IMR-90 (cell line): ENCODE data around the gene CSTB. TPM values are rescaled to one million over a fixed set of nuclear protein-coding genes. Genes with fewer than 3 reads are reported as not detected.

Experiments
- ATAC-seq: fragments of 200-7000 bp; cut with Tn5 transposase; 2 replicates; pipeline ENCODE4 v1.9.1; 2020; ENCODE audit warnings: low read depth, mild to moderate bottlenecking, moderate library complexity
- BruUV-seq: library from RNA; stranded (reverse); fragments of 400-500 nt; replicated peaks from 2 replicates; lab custom pipeline; 2021; lab: Mats Ljungman, UMichigan
- CTCF ChIA-PET: fragments of 300-600 bp; formaldehyde crosslinking; extraction: SDS; loops from one replicate; lab custom pipeline; 2021; ENCODE audit warnings: antibody characterized with exemption; lab: Yijun Ruan, JAX
- POLR2A ChIA-PET: fragments of 300-600 bp; sonication (Branson Sonifier 250); formaldehyde crosslinking; loops from one replicate; lab custom pipeline; 2022; ENCODE audit warnings: antibody characterized with exemption; ENCODE audit not compliant: unreplicated experiment; lab: Charles Lee
- DNase-seq: peaks from one replicate; pipeline ENCODE4 v3.0.0; 2013
- H2AFZ ChIP-seq: replicated peaks from 2 replicates; pipeline ENCODE3; 2013; ENCODE audit warnings: low read length, mild to moderate bottlenecking; ENCODE audit not compliant: poor library complexity
- H2AK5ac ChIP-seq: 2 replicates; pipeline ENCODE4 v1.6.1; 2013; ENCODE audit warnings: low read depth, low read length, inconsistent platforms
- H2AK9ac ChIP-seq: replicated peaks from 2 replicates; pipeline ENCODE3; 2013; ENCODE audit warnings: mild to moderate bottlenecking, low read depth, low read length, moderate library complexity; ENCODE audit not compliant: poor library complexity
- H2BK120ac ChIP-seq: 2 replicates; pipeline ENCODE4 v1.6.1; 2013; ENCODE audit warnings: low read depth, low read length, inconsistent platforms
- H2BK15ac ChIP-seq: 3 replicates; pipeline ENCODE4 v1.6.1; 2013; ENCODE audit warnings: low read depth, low read length, inconsistent platforms
- H2BK20ac ChIP-seq: 2 replicates; pipeline ENCODE4 v1.6.1; 2013; ENCODE audit warnings: low read depth, mild to moderate bottlenecking, inconsistent platforms, low read length, moderate library complexity
- H2BK5ac ChIP-seq: 2 replicates; pipeline ENCODE4 v1.6.1; 2013; ENCODE audit warnings: mild to moderate bottlenecking, low read depth, low read length, inconsistent platforms; ENCODE audit not compliant: poor library complexity, severe bottlenecking
- H3K14ac ChIP-seq: replicated peaks from 2 replicates; pipeline ENCODE4 v1.6.1; 2013; ENCODE audit warnings: low read depth, low read length, inconsistent platforms
- H3K18ac ChIP-seq: 2 replicates; pipeline ENCODE4 v1.6.1; 2013; ENCODE audit warnings: low read depth, low read length, control low read depth
- H3K23ac ChIP-seq: 2 replicates; pipeline ENCODE4 v1.6.1; 2013; ENCODE audit warnings: low read depth, low read length, inconsistent platforms
- H3K27ac ChIP-seq: 2 replicates; pipeline ENCODE4 v1.5.1; 2013; ENCODE audit warnings: mild to moderate bottlenecking, control low read depth, low read length; ENCODE audit not compliant: insufficient read depth
- H3K27me3 ChIP-seq: 2 replicates; pipeline ENCODE4 v1.6.1; 2013; ENCODE audit warnings: low read length; ENCODE audit not compliant: control insufficient read depth, insufficient read depth
- H3K36me3 ChIP-seq: 2 replicates; pipeline ENCODE4 v1.6.1; 2013; ENCODE audit warnings: low read length, mixed read lengths; ENCODE audit not compliant: control insufficient read depth, insufficient read depth
- H3K4ac ChIP-seq: 2 replicates; pipeline ENCODE4 v1.6.1; 2013; ENCODE audit warnings: low read depth, low read length, inconsistent platforms
- H3K4me1 ChIP-seq: 2 replicates; pipeline ENCODE4 v1.6.1; 2013; ENCODE audit warnings: low read length, mixed read lengths; ENCODE audit not compliant: control insufficient read depth, insufficient read depth
- H3K4me2 ChIP-seq: 2 replicates; pipeline ENCODE4 v1.6.1; 2013; ENCODE audit warnings: low read depth, mild to moderate bottlenecking, control low read depth, low read length, moderate library complexity
- H3K4me3 ChIP-seq: 2 replicates; pipeline ENCODE4 v1.5.1; 2013; ENCODE audit warnings: low read depth, mild to moderate bottlenecking, control low read depth, low read length, moderate library complexity; ENCODE audit not compliant: insufficient read depth
- H3K56ac ChIP-seq: 2 replicates; pipeline ENCODE4 v1.6.1; 2013; ENCODE audit warnings: low read length, inconsistent platforms; ENCODE audit not compliant: insufficient read depth; ENCODE audit errors: extremely low read depth
- H3K79me1 ChIP-seq, 2 experiments: 2 replicates each; pipeline ENCODE4 v1.6.1; 2013; ENCODE audit warnings: low read length in 2 of 2, inconsistent platforms in 1 of 2, low read depth in 1 of 2
- H3K9ac ChIP-seq: 2 replicates; pipeline ENCODE4 v1.6.1; 2013; ENCODE audit warnings: low read depth, low read length, control low read depth
- H3K9me1 ChIP-seq: 2 replicates; pipeline ENCODE4 v1.6.1; 2013; ENCODE audit warnings: low read length, inconsistent platforms; ENCODE audit not compliant: insufficient read depth
- H3K9me3 ChIP-seq: 2 replicates; pipeline ENCODE4 v1.6.1; 2013; ENCODE audit warnings: low read length; ENCODE audit not compliant: control insufficient read depth, insufficient read depth
- H4K20me1 ChIP-seq: 2 replicates; pipeline ENCODE4 v1.6.1; 2013; ENCODE audit warnings: low read length, inconsistent platforms; ENCODE audit not compliant: insufficient read depth
- H4K5ac ChIP-seq: 2 replicates; pipeline ENCODE4 v1.6.1; 2013; ENCODE audit warnings: mild to moderate bottlenecking, low read depth, low read length, control low read depth
- H4K8ac ChIP-seq, 2 experiments: 2 replicates each; pipeline ENCODE4 v1.6.1; 2013; ENCODE audit warnings: low read depth in 2 of 2, low read length in 2 of 2, control low read depth in 1 of 2, inconsistent platforms in 1 of 2
- H4K91ac ChIP-seq: 2 replicates; pipeline ENCODE4 v1.6.1; 2013; ENCODE audit warnings: low read depth, low read length, inconsistent platforms; ENCODE audit not compliant: insufficient read depth
- BHLHE40 ChIP-seq: fragments of 150-350 bp; IDR thresholded peaks from 2 replicates; pipeline ENCODE4 v1.6.1; 2016; ENCODE audit warnings: mild to moderate bottlenecking, low read depth, low read length
- CEBPB ChIP-seq: IDR thresholded peaks from 2 replicates; pipeline ENCODE4 v1.6.1; 2012; ENCODE audit warnings: low read depth, low read length, improper control_type of control experiment
- CHD1 ChIP-seq: IDR thresholded peaks from 2 replicates; pipeline ENCODE4 v1.6.1; 2012; ENCODE audit warnings: low read depth, low read length, improper control_type of control experiment
- CTCF ChIP-seq: conservative IDR thresholded peaks from 2 replicates; pipeline ENCODE4 v1.5.1; 2012; ENCODE audit warnings: mild to moderate bottlenecking, low read depth, low read length, improper control_type of control experiment
- MAFK ChIP-seq: IDR thresholded peaks from 2 replicates; pipeline ENCODE4 v1.6.1; 2012; ENCODE audit warnings: low read depth, low read length, improper control_type of control experiment
- MAZ ChIP-seq: IDR thresholded peaks from 2 replicates; pipeline ENCODE4 v1.6.1; 2012; ENCODE audit warnings: low read depth, mild to moderate bottlenecking, low read length, improper control_type of control experiment, moderate library complexity, borderline replicate concordance
- MXI1 ChIP-seq: IDR thresholded peaks from 2 replicates; pipeline ENCODE4 v1.6.1; 2012; ENCODE audit warnings: low read depth, mild to moderate bottlenecking, low read length, moderate library complexity, borderline replicate concordance
- RAD21 ChIP-seq: IDR thresholded peaks from 2 replicates; pipeline ENCODE4 v1.6.1; 2012; ENCODE audit warnings: low read length, improper control_type of control experiment
- RCOR1 ChIP-seq: IDR thresholded peaks from 2 replicates; pipeline ENCODE4 v1.6.1; 2012; ENCODE audit warnings: mild to moderate bottlenecking, low read length, improper control_type of control experiment; ENCODE audit not compliant: insufficient replicate concordance
- SMC3 ChIP-seq: fragments of 150-350 bp; IDR thresholded peaks from 2 replicates; pipeline ENCODE4 v1.6.1; 2016; ENCODE audit warnings: low read depth, mild to moderate bottlenecking, antibody characterized with exemption, low read length, moderate library complexity
- USF2 ChIP-seq: fragments of 150-350 bp; IDR thresholded peaks from 2 replicates; pipeline ENCODE4 v1.6.1; 2017; ENCODE audit warnings: mild to moderate bottlenecking, antibody characterized with exemption, low read length, low read depth
- WGBS, 2 experiments: methylation state at CpG; one replicate each; pipeline versions ENCODE4 v1.1.5 to v1.1.7; 2013; ENCODE audit warnings: missing lambda C conversion rate in 2 of 2; ENCODE audit not compliant: insufficient read length in 1 of 2; ENCODE audit errors: extremely low coverage in 2 of 2; 5-methylcytosine and 5-hydroxymethylcytosine counted together
- dilution Hi-C: fragments of 300-500 bp; cut with HindIII; formaldehyde crosslinking; loops from one replicate; pipeline ENCODE4 v1.14.3; 2018; ENCODE audit warnings: low sequenced_read_pairs; ENCODE audit not compliant: unreplicated experiment
- in situ Hi-C: fragments of 300-500 bp; cut with MboI; formaldehyde crosslinking; loops from 3 replicates; pipeline ENCODE4 v1.14.3; 2019; ENCODE audit warnings: low sequenced_read_pairs, inconsistent platforms, mixed read lengths
- intact Hi-C: fragments of 100-400 bp; cut with micrococcal nuclease; formaldehyde crosslinking; loops from 2 replicates; pipeline ENCODE4 v1.10.0; 2022
- polyA plus RNA-seq, 3 experiments: library from polyadenylated mRNA; depleted of rRNA; stranded (reverse); fragments of >200 nt; gene quantifications; 2 replicates each; pipeline ENCODE4 v1.2.3, GENCODE V29; 2012; ENCODE audit warnings: low replicate concordance in 1 of 3
- total RNA-seq: library from RNA; depleted of rRNA; stranded (reverse); fragments of >200 nt; gene quantifications from 2 replicates; pipeline ENCODE4 v1.2.3, GENCODE V29; 2012
- TF ChIP-seq, protein P1 (sequence below): fragments of 150-350 bp; IDR thresholded peaks from 2 replicates; pipeline ENCODE4 v1.6.1; 2016; ENCODE audit warnings: low read depth, mild to moderate bottlenecking, low read length, moderate library complexity, borderline replicate concordance

CSTB gene
- total and polyA plus RNA-seq, 2 of the 4 experiments (the other 2 are of a cell fraction) = 6.1 to 71.7 TPM

DNA sequence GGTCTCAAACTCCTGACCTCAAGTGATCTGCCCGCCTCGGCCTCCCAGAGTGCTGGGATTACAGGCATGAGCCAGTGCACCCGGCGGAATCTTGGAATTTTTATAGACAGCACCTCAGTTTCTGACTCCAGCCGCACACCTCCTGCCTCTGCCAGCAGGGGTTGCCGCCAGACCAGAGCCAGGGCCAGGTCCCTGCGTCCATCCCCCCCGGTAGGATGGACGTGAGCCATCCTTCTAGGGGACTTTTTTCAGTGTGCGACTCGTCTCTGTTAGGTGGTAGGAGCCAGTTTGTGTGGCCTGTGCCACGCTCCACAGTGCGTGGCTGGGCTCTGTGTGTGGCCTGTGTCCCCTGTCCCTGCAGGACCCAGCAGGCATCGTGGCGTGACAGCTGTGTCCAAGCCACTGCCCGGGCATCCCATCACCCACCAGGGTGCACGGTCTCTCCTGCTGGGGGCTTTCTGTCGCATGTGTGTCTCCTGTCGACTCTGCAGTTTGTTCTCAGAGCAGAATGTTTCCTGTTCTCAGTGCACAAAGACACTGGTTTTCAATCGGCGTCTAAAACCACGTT lies 15.6 kb downstream of the CSTB start:
- no peak overlapping the region for H2BK20ac ChIP-seq
- BruUV-seq = no TSS peak
- peaks cover 2% of the 10 kb centered on the region; the same call in 1 of the 2 replicates for H3K9me1 ChIP-seq
- no peak overlapping the region for H4K8ac ChIP-seq
- no peak overlapping the region for H3K14ac ChIP-seq
- no peak overlapping the region for H3K18ac ChIP-seq
- H3K23ac ChIP-seq = no peak overlapping the region
- H2BK5ac ChIP-seq = no peak overlapping the region
- DNase-seq (no peak), ATAC-seq (no peak)
- H3K27ac ChIP-seq = no peak overlapping the region
- peaks cover 8% of the 10 kb centered on the region; the same call in 1 of the 2 replicates for H3K4me1 ChIP-seq
- no peak overlapping the region for H3K56ac ChIP-seq
- peaks cover 3% of the 10 kb centered on the region; the same call in 1 of the 2 replicates for H3K9me3 ChIP-seq
- TF ChIP-seq BHLHE40 (no peak), RAD21 (no peak), USF2 (no peak), CEBPB (no peak), CTCF (no peak), RCOR1 (no peak), MAZ (no peak), MAFK (no peak), MXI1 (no peak), SMC3 (no peak), CHD1 (no peak)
- TF ChIP-seq, protein P1, sequence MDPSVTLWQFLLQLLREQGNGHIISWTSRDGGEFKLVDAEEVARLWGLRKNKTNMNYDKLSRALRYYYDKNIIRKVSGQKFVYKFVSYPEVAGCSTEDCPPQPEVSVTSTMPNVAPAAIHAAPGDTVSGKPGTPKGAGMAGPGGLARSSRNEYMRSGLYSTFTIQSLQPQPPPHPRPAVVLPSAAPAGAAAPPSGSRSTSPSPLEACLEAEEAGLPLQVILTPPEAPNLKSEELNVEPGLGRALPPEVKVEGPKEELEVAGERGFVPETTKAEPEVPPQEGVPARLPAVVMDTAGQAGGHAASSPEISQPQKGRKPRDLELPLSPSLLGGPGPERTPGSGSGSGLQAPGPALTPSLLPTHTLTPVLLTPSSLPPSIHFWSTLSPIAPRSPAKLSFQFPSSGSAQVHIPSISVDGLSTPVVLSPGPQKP = no peak
- 94% methylated on average over 8 of the region's 22 CpGs; no CpG with 5 or more reads in 1 of the 2 experiments for WGBS, 2 experiments
- H3K4ac ChIP-seq = no peak overlapping the region
- in situ Hi-C loops = no loop called here
- H4K5ac ChIP-seq = no peak overlapping the region
- CTCF ChIA-PET = no interaction called here
- no peak overlapping the region for H2AFZ ChIP-seq
- H2BK120ac ChIP-seq = no peak overlapping the region
- H3K4me2 ChIP-seq = no peak overlapping the region
- dilution Hi-C loops = no loop called here
- H4K20me1 ChIP-seq = 0 out of 2 replicates have a peak, but pooled peaks cover 4% of the 10 kb centered on the region
- no peaks in the 10 kb centered on the region for H3K27me3 ChIP-seq
- no peak overlapping the region for H3K9ac ChIP-seq
- no peak overlapping the region for H2AK5ac ChIP-seq
- H2AK9ac ChIP-seq = peak overlapping the region; percentile 46
- intact Hi-C loops = no loop called here
- no peak overlapping the region for H2BK15ac ChIP-seq
- H3K4me3 ChIP-seq = no peak overlapping the region
- peaks cover 60% of the 10 kb centered on the region for H3K36me3 ChIP-seq
- peaks cover 0 to 6% of the 10 kb centered on the region in 2 experiments; a peak in 1 of 4 replicates for H3K79me1 ChIP-seq
- POLR2A ChIA-PET = no interaction called here
- no peak overlapping the region for H4K91ac ChIP-seq
